GM12864 (cell line): ENCODE measurements around the gene ZNF138.
"Not testable (repeated sequence)": the region's sequence is repeated elsewhere in the genome, so short reads cannot be mapped to it uniquely, and the experiment has no call there.

ENCODE experiments used
- DNase-seq: peaks from one replicate; pipeline ENCODE4 v3.0.0-alpha.2; 2011; ENCODE audit warnings: low read depth
- H3K4me3 ChIP-seq: 2 replicates; pipeline ENCODE4 v1.5.1; 2011; ENCODE audit warnings: mild to moderate bottlenecking, low read depth, low read length, control low read depth
- TF ChIP-seq, protein P1 (sequence below): IDR thresholded peaks from 2 replicates; pipeline ENCODE4 v1.5.1; 2011; ENCODE audit warnings: low read depth, mild to moderate bottlenecking, moderate library complexity, low read length, control low read depth, inconsistent platforms; ENCODE audit errors: missing control alignments

Gene ZNF138

DNA sequence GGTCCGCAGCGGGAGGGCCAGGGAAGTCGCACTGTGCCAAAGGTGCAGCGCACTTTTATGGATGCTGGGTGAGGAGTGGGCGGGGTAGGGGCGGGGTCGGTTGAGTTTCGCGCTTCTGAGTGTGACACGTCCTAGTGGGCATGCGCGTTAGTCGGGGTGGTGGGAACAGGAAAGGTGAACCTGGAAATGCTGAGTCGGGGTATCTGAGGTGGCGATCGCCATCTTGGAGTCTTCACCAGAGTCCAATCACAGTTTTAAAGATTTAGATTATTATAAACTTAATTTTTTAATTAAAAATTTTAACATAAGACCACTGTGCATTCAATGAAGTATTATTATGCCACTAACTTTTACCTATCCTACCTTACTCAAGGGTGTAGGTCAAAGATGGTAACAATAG lies 45.7 kb downstream of the ZNF138 start:
- H3K4me3 ChIP-seq = no peak overlapping the region
- TF ChIP-seq, protein P1, sequence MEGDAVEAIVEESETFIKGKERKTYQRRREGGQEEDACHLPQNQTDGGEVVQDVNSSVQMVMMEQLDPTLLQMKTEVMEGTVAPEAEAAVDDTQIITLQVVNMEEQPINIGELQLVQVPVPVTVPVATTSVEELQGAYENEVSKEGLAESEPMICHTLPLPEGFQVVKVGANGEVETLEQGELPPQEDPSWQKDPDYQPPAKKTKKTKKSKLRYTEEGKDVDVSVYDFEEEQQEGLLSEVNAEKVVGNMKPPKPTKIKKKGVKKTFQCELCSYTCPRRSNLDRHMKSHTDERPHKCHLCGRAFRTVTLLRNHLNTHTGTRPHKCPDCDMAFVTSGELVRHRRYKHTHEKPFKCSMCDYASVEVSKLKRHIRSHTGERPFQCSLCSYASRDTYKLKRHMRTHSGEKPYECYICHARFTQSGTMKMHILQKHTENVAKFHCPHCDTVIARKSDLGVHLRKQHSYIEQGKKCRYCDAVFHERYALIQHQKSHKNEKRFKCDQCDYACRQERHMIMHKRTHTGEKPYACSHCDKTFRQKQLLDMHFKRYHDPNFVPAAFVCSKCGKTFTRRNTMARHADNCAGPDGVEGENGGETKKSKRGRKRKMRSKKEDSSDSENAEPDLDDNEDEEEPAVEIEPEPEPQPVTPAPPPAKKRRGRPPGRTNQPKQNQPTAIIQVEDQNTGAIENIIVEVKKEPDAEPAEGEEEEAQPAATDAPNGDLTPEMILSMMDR = no peak
- no peak for DNase-seq

DNA sequence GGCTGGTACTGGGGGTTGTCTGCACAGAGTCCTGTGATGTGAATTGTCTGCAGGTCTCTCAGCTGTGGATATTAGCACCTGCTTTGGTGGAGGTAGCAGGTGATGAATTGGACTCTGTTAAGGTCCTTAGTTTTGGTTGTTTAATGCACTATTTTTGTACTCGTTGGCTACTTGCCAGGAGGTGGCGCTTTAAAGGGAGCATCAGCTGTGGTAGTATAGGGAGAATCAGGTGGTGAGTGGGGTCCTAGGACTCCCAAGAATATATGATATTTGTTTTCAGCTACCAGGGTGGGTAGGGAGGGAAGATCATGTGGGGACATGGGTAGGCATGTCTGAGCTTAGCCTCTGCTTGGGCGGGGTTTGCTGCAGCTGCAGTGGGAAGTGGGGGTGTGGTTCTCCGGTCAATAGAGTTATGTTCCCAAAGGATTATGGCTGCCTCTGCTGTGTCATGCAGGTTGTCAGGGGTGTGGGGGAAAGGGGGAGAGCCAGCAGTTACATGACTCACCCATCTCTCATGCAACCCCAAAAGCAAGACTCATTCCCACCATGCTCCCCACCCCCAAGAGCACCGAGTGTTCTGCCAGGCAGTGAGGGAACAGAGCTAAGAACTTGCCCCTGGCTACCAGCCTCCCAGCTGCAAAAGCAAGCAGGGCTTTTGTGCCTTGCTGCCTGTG lies 55.2 kb downstream of the ZNF138 start:
- no peak for DNase-seq
- TF ChIP-seq, protein P1 = no peak

DNA sequence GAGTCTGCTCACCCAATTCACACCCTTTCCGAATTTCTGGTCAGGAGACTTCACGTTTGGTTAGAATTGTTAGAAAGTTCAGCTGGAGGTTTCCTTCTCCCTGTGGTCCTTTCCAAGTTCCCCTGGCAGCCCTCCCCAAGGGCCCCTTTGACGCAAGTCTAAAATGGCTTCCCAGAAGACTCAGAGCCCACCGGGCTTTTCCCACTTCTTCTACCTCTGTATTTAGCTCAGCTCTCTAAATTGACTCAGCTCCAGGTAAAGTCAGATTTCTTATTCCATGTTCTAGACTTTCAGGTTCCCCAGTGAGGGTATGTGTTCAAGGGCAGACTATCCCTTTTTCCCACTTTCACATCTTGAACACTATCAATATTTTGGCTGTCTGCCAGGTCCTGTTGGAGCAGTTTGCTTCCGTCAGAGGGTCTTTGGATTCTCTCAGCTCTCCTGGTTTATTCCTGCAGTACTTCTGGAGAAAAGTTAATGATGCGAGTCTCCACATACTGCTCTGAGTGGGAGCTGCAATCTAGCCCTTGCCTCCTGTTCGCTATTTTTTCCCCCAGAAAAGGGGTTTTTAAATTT lies 55.8 kb downstream of the ZNF138 start:
- TF ChIP-seq, protein P1 = no peak
- no peak overlapping the region for H3K4me3 ChIP-seq
- DNase-seq = no peak

More for the DNA sequence above, 55.2 kb downstream of the ZNF138 start:
- H3K4me3 ChIP-seq = no peak overlapping the region

GRCh38 chr7:64853679-64854078 lies 59.5 kb downstream of the ZNF138 start:
- H3K4me3 ChIP-seq = no peak overlapping the region
- TF ChIP-seq, protein P1 = no peak
- DNase-seq = no peak

GRCh38 chr7:64854969-64855368 lies 60.7 kb downstream of the ZNF138 start:
- no peak overlapping the region for H3K4me3 ChIP-seq
- no peak for DNase-seq
- TF ChIP-seq, protein P1 = no peak

DNA sequence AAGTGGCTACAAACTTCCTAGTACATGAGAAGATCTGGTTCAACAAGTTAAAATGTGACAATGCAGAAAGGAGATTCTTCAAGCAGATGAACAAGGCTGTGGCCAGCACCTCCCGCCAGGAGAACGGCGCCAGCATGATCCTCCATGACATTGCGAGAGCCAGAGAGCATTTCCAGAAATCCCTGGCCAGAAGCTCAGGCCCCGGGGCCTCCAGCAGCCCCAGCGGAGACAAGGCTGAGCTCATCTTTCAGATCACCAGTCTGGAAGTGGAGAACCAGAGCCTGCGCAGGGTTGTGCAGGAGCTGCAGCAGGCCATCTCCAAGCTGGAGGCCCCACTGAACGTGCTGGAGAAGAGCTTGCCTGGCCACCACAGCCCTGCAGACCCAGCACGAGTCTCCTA lies 68.8 kb downstream of the ZNF138 start:
- TF ChIP-seq, protein P1 = no peak
- no peak for DNase-seq
- H3K4me3 ChIP-seq = no peak overlapping the region

- DNase-seq = not testable (repeated sequence)
These were observed 69.3 kb downstream of the ZNF138 start for GRCh38 chr7:64863530-64863929.

More at GRCh38 chr7:64863530-64863929, 69.3 kb downstream of the ZNF138 start:
- not testable (repeated sequence) for H3K4me3 ChIP-seq
